ELF-1 (cell line): ENCODE data around the gene SCYGR6.
"Not testable (repeated sequence)": the region's sequence is repeated elsewhere in the genome, so short reads cannot be mapped to it uniquely, and the experiment has no call there.

Experiments used
- DNase-seq: peaks from one replicate; pipeline ENCODE4 v3.0.0-alpha.2; 2016; ENCODE audit warnings: low read depth, low spot score

The SCYGR6 gene, protein sequence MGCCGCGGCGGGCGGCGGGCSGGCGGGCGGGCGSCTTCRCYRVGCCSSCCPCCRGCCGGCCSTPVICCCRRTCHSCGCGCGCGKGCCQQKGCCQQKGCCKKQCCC

DNA sequence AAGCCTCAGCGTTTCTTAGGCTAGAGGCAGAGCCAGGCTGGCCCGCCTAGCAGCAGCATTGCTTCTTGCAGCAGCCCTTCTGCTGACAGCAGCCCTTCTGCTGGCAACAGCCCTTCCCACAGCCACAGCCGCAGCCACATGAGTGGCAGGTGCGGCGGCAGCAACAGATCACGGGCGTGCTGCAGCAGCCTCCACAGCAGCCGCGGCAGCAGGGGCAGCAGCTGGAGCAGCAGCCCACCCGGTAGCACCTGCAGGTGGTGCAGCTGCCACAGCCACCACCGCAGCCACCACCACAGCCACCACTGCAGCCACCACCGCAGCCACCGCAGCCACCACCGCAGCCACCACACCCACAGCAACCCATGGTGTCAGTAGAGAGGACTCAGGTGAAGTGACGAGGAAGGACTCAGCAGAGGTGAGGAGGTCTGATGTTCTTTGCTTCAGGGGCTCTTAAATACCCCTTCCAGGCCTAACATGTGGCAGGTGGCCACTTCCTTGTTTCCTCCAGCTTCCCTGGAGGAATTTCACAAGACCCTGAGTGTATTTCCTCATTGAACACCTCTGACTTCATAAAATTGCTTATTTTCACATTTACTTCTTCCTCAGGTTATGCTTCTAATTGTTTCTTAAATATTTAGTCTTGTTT lies at the start of gene SCYGR6:
Gene SCYGR6 (minus strand): TSS at position 364 of the 646 bp plus-strand sequence. CDS start 0 bp downstream, at position 364.
- no peak for DNase-seq

DNA sequence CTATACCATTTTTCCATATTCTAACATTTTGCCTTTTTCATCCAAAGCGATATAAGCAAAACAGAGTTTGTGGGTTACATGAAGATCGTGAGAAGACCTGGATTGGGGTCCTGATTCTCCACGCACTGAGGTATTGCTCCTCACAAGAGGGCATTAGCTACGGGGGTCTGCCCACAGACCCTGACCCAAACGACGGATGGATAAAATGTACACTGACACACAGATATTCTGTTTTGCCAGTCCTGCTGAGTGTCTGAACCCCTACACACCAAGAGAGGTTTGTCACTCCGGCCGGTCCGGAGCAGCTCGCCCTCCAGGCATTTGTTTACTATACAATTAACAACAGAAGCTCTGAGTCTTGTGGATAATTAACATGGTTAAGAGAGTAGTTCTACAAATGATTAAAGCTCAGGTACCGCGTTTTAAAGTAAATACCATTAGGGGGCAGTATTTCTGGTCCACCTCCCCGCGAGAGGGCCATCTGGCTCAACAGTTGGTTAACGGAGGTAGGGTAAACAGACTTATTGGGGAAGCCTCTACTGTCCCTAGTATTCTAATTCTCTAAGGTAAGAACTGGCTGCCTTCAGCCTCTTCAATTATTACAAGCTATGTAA lies 49.6 kb upstream of the SCYGR6 start:
- DNase-seq = peak; percentile 63

DNA sequence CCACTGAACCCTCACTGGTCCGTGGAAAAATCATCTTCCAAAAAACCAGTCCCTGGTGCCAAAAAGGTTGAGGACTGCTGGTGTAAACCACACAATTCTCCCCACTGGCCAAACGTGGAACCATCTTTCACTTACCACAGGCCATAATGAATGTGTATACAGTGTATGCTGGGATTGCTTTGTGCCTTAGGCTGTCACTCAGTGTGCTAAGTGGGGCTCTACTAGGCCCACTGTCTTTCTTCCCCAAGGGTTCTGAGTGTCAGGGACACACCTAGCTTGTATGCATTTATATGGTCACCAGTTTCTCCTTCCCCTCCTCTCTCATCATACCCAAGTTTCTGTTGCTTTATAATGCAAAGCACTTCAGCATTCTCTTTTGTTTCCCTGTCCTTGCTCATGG lies 48.4 kb upstream of the SCYGR6 start:
- peak; percentile 16 for DNase-seq

DNA sequence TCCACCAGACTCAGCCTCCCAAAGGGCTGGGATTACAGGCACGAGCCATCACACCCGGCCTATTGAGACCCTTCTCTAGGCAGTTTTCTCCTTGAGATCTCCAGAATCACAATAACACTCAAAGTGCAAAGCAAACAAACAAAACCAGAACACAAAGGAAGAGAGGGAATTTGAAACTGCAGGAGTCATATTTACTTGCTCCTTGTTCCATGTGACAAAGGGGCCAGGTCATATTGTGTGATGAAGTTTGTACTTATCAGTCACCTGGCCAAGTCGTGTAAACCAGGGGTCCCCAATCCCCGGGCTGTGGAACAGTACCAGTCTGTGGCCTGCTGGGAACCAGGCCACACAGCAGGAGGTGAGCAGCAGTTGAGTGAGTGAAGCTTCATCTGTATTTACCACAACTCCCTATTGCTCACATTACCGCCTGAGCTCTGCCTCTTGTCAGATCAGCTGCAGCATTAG lies 47.7 kb upstream of the SCYGR6 start:
- peak; percentile 44 for DNase-seq

GRCh38 chr2:227767830-227768229 lies 43.3 kb upstream of the SCYGR6 start:
- DNase-seq = no peak

DNA sequence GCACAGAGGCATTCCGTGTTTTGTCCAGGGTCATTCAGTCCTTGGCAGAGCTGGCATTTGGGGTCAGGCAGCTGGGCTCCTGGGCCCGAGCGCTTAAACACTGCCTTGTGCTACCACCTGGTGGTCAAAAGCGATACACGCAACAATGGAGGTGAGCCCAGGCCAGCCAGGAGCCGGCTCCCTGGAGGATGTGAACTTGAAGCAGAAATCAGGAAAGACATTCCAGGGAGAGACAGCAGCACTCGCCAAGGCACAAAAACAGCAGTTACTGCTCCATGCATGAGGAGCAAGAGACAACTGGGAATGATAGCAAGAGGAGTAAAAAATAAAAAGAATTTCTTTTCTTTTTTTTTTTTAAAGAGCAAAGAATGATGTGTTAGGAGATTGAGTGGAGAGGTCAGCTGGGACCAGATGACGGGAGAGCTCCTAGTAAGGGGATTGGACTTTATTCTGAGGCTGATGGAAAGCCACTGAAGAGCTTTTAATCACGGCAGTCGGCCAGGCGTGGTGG lies 41.9 kb upstream of the SCYGR6 start:
- DNase-seq = peak; percentile 91

DNA sequence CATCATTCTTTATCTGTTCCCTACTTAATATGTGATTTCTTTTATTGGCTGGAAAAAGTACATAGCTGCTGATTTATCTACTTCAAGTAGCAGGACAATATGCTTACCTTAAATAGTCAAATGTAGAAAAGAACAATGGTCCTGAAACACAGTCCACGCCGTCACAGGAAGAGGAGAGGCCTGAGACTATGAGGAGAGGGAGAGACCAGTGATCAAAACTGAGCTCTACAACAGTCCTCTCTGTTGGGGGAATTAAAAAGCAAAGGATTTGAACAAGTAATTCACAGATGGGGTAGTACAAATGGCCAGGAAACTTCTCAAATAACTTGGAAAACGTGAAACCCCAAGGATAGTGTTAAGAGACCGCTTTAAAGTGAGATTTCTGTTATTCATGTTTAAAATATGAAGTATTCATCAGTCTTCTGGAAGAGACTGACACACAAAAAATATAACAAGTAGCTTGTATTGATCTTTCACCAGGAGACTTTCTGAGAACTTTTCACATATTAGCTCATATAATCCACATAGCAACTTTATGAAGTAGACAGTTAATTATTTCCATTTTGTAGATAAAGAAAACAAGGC lies 41.3 kb upstream of the SCYGR6 start:
- no peak for DNase-seq

GRCh38 chr2:227761740-227762476 lies 37.4 kb upstream of the SCYGR6 start:
- no peak for DNase-seq

- DNase-seq = peak; percentile 86
These were observed 35.0 kb upstream of the SCYGR6 start for GRCh38 chr2:227759411-227760118.

GRCh38 chr2:227756261-227756660 lies 31.7 kb upstream of the SCYGR6 start:
- not testable (repeated sequence) for DNase-seq

DNA sequence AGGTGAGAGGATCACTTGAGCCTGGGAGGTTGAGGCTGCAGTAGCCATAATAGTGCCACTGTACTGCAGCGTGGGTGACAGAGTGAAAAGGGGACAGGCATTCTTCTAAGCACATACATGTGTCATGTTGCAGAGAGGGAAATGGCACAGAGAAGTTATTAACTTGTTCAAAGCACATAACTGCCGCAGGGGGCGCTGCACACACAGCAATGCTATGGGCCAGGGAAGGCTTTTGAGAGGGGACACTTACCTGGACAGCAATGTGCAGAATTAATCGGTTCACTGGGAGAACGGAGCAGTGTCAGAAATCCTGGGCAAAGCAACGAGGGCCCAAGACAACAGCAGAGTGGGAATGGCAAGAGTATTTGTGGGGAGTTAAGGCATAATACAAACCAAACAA lies 23.5 kb upstream of the SCYGR6 start:
- peak; percentile 36 for DNase-seq

GRCh38 chr2:227745594-227745993 lies 21.0 kb upstream of the SCYGR6 start, which contains the start of gene SCYGR8:
Gene SCYGR8 (plus strand): TSS chr2:227745894. CDS start chr2:227745894, 0 bp downstream.
- DNase-seq = no peak

GRCh38 chr2:227740705-227741104 lies 16.1 kb upstream of the SCYGR6 start:
- DNase-seq = peak; percentile 25

DNA sequence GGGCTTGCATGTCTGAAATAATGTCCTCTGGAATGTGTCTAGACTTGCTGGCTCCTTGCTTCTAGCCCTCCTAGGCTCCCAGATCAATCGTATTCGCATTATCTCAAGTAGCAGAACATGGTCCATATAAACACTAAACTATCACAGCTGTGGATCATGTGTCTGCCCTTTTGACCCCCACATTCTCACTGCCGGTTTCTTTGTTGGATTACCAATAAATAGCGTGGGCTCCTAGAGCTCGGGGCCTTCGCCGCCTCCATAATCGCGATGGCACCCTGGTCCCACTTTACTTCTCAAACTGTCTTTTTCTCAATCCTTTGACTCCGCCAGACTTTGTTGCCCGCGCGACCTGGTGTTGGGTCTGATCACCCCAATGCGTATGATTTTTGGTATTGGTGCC lies 14.8 kb upstream of the SCYGR6 start:
- DNase-seq = no peak

DNA sequence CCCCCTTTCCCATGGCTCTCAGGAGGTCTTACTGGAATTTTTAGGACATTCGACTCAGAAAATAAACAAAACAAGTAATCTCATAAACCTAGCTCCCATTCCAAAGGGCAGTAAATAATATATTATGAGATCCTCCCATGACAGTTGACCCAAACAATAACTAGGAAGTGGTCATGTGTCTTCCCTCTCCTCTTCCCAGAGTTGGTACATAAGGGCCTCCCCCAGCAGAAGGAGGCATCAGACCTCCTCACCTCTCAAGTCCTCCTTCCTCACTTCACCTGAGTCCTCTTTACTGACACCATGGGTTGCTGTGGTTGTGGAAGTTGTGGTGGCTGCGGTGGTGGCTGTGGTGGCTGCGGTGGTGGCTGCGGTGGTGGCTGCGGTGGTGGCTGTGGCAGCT lies 3.5 kb upstream of the SCYGR6 start, which contains the start of gene SCYGR7:
Gene SCYGR7 (plus strand): TSS at position 301 of the 400 bp plus-strand sequence. CDS start 0 bp downstream, at position 301.
- no peak for DNase-seq

GRCh38 chr2:227722821-227723220 lies 1.7 kb downstream of the SCYGR6 start:
- DNase-seq = not testable (repeated sequence)

GRCh38 chr2:227720680-227721079 lies 3.9 kb downstream of the SCYGR6 start:
- DNase-seq = no peak

DNA sequence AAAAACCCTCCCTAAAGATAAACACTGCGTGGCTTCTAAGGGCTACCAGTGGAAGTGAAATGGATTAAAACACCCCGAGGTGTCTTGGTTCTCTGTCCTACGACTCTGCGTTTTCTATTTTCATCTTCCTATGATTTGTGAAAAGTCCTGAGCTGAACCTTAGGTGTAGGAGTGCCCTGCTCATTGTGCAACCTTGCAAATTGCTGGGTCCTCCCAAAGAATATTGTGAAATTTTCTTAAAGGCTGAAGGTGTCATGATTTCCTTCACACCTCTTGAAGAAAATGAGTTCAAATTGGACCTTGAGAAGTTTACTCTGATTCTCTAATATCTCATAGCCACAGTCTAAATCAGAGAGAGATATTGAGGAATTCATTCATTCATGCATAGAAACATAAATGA lies 4.9 kb downstream of the SCYGR6 start:
- DNase-seq = no peak

GRCh38 chr2:227717687-227718567 lies 6.6 kb downstream of the SCYGR6 start, which contains the start of gene SLC19A3:
Gene SLC19A3 (minus strand): TSS chr2:227718028. CDS start chr2:227702318, 15,710 bp downstream.
- DNase-seq = peak; percentile 93

- no peak for DNase-seq
These were observed 8.1 kb downstream of the SCYGR6 start for GRCh38 chr2:227716501-227716900.
